ENCODE data around the gene MINDY4. TPM values are rescaled to one million over a fixed set of nuclear protein-coding genes. Genes with fewer than 3 reads are reported as not detected.

The MINDY4 gene
- total RNA-seq, 1 experiment from 2014 or later = 9.2 TPM

DNA sequence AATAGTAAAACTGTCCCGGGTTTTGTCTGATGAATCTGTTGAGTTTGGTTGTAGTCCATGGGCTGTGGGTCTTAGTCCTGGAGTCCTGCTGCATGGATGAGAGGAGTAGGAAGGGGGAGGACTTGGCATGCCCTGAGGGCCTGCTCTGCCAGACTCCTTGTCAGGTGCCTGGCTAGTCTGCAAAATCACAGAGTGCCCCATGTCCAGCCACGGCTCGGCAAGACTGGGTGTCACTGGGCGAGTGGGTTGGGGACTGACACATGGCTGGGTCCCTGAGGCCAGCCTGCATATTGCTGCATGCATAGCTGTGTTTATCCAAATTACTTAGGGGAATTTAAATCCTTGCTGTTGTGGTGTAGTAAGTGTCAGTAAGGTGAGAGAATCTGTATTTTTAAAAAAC lies 9.7 kb downstream of the MINDY4 start:
- no peak for DNase-seq (ENCODE audit: unreplicated experiment)
- TF ChIP-seq, protein P1, sequence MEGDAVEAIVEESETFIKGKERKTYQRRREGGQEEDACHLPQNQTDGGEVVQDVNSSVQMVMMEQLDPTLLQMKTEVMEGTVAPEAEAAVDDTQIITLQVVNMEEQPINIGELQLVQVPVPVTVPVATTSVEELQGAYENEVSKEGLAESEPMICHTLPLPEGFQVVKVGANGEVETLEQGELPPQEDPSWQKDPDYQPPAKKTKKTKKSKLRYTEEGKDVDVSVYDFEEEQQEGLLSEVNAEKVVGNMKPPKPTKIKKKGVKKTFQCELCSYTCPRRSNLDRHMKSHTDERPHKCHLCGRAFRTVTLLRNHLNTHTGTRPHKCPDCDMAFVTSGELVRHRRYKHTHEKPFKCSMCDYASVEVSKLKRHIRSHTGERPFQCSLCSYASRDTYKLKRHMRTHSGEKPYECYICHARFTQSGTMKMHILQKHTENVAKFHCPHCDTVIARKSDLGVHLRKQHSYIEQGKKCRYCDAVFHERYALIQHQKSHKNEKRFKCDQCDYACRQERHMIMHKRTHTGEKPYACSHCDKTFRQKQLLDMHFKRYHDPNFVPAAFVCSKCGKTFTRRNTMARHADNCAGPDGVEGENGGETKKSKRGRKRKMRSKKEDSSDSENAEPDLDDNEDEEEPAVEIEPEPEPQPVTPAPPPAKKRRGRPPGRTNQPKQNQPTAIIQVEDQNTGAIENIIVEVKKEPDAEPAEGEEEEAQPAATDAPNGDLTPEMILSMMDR (IDR thresholded peaks at IDR 0.05; ENCODE audit: unreplicated experiment) = no peak
- Mint-ChIP-seq H3K4me3 (ENCODE audit: unreplicated experiment) (no peak overlapping the region), H3K27ac (ENCODE audit: low read depth, unreplicated experiment) (no peak overlapping the region), H3K9me3 (ENCODE audit: unreplicated experiment) (no peaks in the 10 kb centered on the region), H3K36me3 (ENCODE audit: insufficient read depth, unreplicated experiment) (peaks cover 59% of the 10 kb centered on the region), H3K27me3 (ENCODE audit: insufficient read depth, unreplicated experiment) (no peaks in the 10 kb centered on the region), H3K4me1 (ENCODE audit: insufficient read depth, unreplicated experiment) (no peaks in the 10 kb centered on the region)
- intact Hi-C loops (cut with micrococcal nuclease) = no loop called here
- ChIA-PET POLR2A (interaction anchor here (1.4 kb wide), 1 partner anchor 9 kb away, joined by 6 read pairs; no protein-coding TSS in a partner anchor), CTCF (interaction anchor here (0.5 kb wide), 1 partner anchor 1395 kb away, joined by 4 read pairs; no protein-coding TSS in a partner anchor)
- BruUV-seq (replicated peaks) = no TSS peak

DNA sequence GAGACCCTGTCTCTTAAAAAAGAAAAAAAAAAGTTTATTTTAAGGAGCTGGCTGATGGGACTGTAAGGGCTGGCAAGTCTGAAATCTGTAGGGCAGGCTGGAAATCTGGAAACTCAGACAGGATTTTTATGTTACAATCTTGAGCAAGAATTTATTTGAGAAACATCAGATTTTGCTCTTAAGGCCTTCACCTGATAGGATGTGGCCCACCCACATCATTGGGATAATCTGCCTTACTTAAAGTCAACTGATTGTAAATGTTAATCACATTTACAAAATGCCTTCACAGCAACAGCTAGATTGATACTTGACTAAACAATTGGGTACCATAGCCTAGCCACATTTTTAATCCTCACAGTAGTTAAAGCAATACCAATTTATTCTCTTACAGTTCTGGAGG lies 11.5 kb downstream of the MINDY4 start:
- TF ChIP-seq, protein P1 (IDR thresholded peaks at IDR 0.05; ENCODE audit: unreplicated experiment) = no peak
- ChIA-PET POLR2A (no interaction called here), CTCF (interaction anchor here (0.6 to 1.4 kb wide), 3 partner anchors 9 to 352 kb away, joined by 3 to 6 read pairs (median 5); no protein-coding TSS in a partner anchor)
- Mint-ChIP-seq H3K9me3 (ENCODE audit: unreplicated experiment) (no peaks in the 10 kb centered on the region), H3K4me1 (ENCODE audit: insufficient read depth, unreplicated experiment) (no peaks in the 10 kb centered on the region), H3K36me3 (ENCODE audit: insufficient read depth, unreplicated experiment) (peaks cover 66% of the 10 kb centered on the region), H3K27ac (ENCODE audit: low read depth, unreplicated experiment) (no peak overlapping the region), H3K27me3 (ENCODE audit: insufficient read depth, unreplicated experiment) (no peaks in the 10 kb centered on the region), H3K4me3 (ENCODE audit: unreplicated experiment) (no peak overlapping the region)
- BruUV-seq (replicated peaks) = no TSS peak
- intact Hi-C loops (cut with micrococcal nuclease) = no loop called here
- DNase-seq (ENCODE audit: unreplicated experiment) = no peak

DNA sequence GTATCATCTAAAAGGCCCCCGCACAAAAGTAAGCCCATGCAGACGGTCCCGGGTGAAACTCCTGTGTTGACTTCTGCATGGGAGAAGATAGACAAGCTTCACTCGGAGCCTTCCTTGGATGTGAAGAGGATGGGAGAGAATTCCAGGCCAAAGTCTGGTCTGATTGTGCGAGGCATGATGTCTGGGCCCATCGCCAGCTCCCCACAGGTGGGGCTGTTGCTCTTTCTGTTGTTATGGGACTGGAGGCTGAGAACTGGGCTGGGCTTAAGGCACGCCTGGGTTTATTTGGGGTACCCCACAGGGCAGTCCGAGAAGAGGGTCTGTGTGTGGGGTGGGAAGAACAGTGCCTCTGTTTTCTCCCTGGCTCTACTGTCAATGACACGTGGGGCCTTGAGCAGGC lies 14.6 kb downstream of the MINDY4 start:
- POLR2A ChIA-PET = no interaction called here
- H3K4me3 Mint-ChIP-seq (ENCODE audit: unreplicated experiment) = no peak overlapping the region
- DNase-seq (ENCODE audit: unreplicated experiment) = no peak
- H3K4me1 Mint-ChIP-seq (ENCODE audit: insufficient read depth, unreplicated experiment) = no peaks in the 10 kb centered on the region
- CTCF ChIA-PET = interaction anchor here (0.6 to 3.7 kb wide), 4 partner anchors 17 to 1032 kb away, joined by 3 to 9 read pairs (median 4); no protein-coding TSS in a partner anchor
- BruUV-seq (replicated peaks) = no TSS peak
- intact Hi-C loops (cut with micrococcal nuclease) = no loop called here
- no peaks in the 10 kb centered on the region for H3K27me3 Mint-ChIP-seq (ENCODE audit: insufficient read depth, unreplicated experiment)
- H3K36me3 Mint-ChIP-seq (ENCODE audit: insufficient read depth, unreplicated experiment) = peaks cover 52% of the 10 kb centered on the region
- TF ChIP-seq, protein P1 (IDR thresholded peaks at IDR 0.05; ENCODE audit: unreplicated experiment) = no peak
- H3K27ac Mint-ChIP-seq (ENCODE audit: low read depth, unreplicated experiment) = no peak overlapping the region
- no peaks in the 10 kb centered on the region for H3K9me3 Mint-ChIP-seq (ENCODE audit: unreplicated experiment)

DNA sequence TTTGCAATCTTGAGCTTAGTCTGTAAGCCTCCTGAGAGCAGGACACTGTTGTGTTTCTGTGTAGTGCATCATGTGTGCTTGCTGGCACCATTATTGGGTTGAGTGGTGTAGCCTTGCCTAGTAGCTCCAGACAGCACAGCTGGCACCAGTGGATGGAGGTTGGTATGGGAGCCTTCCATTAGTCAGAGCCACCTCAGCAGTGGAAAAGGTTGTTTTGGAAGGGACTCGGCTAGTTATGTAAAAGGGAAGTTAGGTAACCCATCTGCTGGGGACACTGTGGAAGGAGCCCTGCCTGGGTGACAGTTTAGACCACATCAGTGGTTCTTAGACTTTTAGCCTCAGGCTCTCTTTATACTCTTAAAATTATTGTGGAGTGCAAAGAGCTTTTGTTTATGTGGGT lies 16.3 kb downstream of the MINDY4 start:
- no peak overlapping the region for H3K27ac Mint-ChIP-seq (ENCODE audit: low read depth, unreplicated experiment)
- no peaks in the 10 kb centered on the region for H3K27me3 Mint-ChIP-seq (ENCODE audit: insufficient read depth, unreplicated experiment)
- POLR2A ChIA-PET = interaction anchor here (0.7 to 1.0 kb wide), 3 partner anchors 9 to 141 kb away, joined by 3 to 4 read pairs (median 3); no protein-coding TSS in a partner anchor
- no peak for DNase-seq (ENCODE audit: unreplicated experiment)
- CTCF ChIA-PET = interaction anchor here (0.6 to 3.7 kb wide), 4 partner anchors 47 to 340 kb away, joined by 3 to 9 read pairs (median 3); no protein-coding TSS in a partner anchor
- TF ChIP-seq, protein P1 (IDR thresholded peaks at IDR 0.05; ENCODE audit: unreplicated experiment) = no peak
- intact Hi-C loops (cut with micrococcal nuclease) = no loop called here
- H3K4me3 Mint-ChIP-seq (ENCODE audit: unreplicated experiment) = no peak overlapping the region
- H3K4me1 Mint-ChIP-seq (ENCODE audit: insufficient read depth, unreplicated experiment) = no peaks in the 10 kb centered on the region
- H3K9me3 Mint-ChIP-seq (ENCODE audit: unreplicated experiment) = no peaks in the 10 kb centered on the region
- peaks cover 46% of the 10 kb centered on the region for H3K36me3 Mint-ChIP-seq (ENCODE audit: insufficient read depth, unreplicated experiment)
- no TSS peak for BruUV-seq (replicated peaks)

Data from MCF 10A (cell line).